Right ventricle myocardium superior (tissue), 1 donor: ENCODE results near the gene AKT3. TPM values are rescaled to one million over a fixed set of nuclear protein-coding genes. Genes with fewer than 3 reads are reported as not detected.

ENCODE experiments used
- ATAC-seq: fragments of 200-7000 bp; cut with Tn5 transposase; one replicate; pipeline ENCODE4 v1.9.1; 2020; ENCODE audit warnings: mild to moderate bottlenecking; ENCODE audit not compliant: poor library complexity
- DNase-seq: peaks from one replicate; pipeline ENCODE4 v3.0.0-alpha.2; 2020
- intact Hi-C: fragments of 100-400 bp; cut with DNase I; formaldehyde crosslinking; loops from one replicate; pipeline ENCODE4 v1.11.2; 2022
- total RNA-seq: library from RNA; stranded (reverse); fragmentation: NEBNext Ultra II Directional; extraction: Animal tissue kit (Norgen Biotek cat#: 25700); gene quantifications from one replicate; pipeline ENCODE4 v1.2.1, GENCODE V29; 2021
- donor health status: DM: no; HTN: yes; CAD: no; lungs with severe emphysema.

The AKT3 gene
- total RNA-seq, 1 donor from 2014 or later = 20.6 TPM

DNA sequence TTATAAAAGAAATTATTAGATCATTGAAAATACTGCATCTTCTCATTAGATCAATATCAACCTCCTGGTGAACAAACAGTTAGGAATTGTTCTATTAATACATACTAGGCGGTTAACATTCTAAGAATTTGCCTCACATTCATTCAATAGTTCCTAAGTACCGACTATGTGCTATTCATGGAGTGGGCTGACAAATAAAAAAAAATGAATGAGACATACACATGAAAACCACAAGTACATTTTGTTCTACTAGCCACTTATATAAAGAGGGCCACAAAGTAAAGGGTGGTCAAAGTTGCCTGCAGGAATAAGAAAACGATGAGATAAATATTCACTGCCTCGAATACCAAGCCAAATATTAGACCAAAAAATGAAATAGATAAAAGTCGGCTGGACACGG is 299.8 kb downstream of the AKT3 start:
- no peak for ATAC-seq
- DNase-seq = no peak
- intact Hi-C loops = no loop called here

DNA sequence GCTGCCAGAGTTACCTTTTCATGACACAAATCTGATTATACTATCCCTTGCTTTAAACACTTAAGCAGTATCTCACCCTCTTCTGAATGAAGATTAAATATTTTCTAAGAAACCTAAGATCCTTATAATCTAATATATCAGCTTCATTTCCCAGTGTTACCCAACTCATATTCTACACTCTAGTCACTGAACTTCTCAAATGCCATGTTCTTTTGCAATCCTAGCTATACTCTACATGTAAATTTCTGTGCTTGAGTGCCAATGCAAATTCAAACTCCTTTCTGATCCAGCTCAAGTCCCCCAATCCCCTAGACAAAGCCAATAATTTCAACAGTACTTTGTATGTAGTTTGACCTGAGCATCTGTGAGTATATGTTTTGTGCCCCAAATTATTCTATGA is 300.3 kb downstream of the AKT3 start:
- DNase-seq (no peak), ATAC-seq (no peak)
- intact Hi-C loops = no loop called here

DNA sequence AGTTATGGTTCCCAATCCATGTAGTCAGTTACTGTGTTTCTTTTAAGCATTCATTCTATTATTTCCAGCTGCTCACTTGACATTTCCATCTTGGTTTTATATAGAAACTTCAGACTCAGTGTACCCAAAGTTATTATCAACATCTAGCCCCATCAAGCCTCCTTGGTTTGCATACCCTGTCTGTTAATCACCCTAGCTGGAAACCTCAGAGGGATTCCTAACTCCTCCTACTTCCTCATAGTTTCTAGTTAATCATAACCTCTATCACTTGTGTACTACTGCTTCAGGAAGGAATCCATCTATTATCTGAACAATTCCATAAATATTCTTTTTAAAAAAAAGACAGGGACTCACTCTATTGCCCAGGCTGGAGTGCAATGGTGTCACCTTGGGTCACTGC is 300.9 kb downstream of the AKT3 start:
- ATAC-seq (no peak), DNase-seq (no peak)
- intact Hi-C loops = no loop called here

DNA sequence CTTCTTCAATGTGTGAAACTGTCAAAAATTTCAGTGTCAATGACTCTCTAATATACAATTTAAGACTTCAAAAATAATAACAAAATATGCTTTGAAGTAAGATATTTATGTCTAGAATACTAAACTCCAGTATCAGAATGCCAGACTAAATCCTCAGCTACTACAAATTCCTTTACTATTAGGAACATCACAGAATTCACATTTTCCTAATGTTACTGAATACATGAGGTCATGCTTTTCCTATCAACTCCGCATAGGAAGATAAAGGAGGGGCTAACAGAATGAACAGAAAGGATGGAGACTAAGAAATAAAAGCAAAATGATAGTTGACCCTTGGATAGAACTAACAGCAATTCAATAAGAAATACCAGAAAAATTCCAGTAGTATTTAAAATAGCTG is 301.5 kb downstream of the AKT3 start:
- intact Hi-C loops = no loop called here
- DNase-seq (no peak), ATAC-seq (no peak)

DNA sequence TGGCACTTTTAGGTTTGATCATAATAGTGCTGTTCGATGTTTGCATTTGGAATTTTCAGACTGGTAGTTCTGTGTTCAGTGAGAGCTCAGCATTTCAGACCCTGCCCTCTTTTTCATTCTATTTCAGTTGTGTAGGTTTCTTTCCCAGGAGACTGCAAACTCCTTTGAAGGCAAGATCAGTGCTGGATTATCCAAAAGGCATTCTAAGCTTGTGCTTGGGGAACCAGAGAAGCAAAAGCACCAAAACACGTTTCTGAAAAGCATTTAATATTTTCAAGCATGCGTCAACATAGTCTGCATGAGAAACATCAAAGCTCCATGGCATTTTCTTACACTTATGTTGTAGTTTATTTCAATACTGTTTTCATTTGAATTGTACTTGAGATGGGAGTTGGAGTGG is 302.2 kb downstream of the AKT3 start:
- ATAC-seq (no peak), DNase-seq (no peak)
- intact Hi-C loops = no loop called here

DNA sequence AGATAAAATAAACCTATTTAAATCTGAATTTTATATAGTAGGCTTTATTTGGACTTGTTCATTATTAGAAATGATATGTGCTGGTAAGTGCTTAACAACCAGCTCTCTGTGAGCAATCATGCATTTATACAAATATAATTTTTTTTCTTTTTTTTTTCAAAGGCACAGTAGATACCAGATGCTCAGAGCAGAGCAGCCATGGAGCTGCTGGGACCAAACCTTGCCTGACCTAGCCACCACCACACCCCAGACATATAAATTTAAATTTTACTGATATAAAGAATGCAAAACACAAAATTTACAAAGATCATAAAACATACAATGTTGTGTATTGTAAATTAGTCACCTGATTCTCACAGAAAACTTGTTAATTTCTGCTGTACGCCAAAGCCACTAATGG is 303.6 kb downstream of the AKT3 start:
- intact Hi-C loops = no loop called here
- DNase-seq (no peak), ATAC-seq (no peak)

DNA sequence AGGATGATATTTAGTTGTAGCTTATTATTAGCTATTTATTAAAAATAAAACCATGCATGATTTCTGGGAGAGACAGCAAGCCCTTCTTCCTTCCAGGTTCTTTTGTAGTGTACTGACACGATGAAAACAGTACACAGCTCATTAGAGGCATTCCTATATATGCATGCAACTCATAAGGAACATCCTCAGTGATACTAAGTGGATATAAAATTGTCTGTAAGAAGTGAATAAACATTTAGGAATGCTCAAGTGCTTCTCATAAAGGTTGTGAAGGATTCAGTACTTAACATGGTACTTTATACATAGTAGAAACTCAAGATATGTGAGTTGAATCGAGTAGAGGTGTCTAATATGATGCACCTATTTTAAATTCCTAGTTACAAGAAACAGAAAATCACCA is 306.5 kb downstream of the AKT3 start:
- ATAC-seq (no peak), DNase-seq (no peak)
- intact Hi-C loops = no loop called here

DNA sequence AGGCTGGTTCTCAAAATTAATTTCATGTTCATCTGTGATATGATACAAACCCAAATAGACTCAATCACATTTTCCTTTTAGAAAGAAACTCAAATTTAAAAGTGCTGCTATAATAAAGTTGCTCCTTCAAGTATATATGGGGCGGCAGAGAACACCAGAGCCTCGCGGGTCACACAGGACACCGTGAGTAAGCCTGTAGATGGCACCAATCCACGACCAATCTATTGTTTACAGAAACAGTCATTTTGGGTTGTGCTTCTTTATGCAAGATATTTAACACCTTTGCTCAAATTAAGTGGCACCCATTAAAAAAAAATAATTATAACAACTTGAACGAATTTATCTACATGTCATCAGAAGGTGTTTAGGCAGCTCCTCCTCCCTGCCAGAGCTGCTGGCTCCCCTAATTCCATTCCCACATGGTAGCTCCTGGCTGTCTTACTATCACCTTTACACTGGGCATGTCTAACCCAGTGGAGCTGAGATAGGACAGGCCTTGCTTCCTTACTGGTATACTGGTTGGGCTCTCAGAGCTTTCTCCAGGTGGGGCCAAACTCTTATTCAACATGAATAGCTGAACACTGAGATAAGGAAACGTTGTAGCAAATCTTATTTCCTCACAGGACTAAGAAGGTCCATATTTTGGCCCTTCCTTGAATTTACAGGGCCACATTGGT is 307.2 kb downstream of the AKT3 start:
- intact Hi-C loops = no loop called here
- ATAC-seq (no peak), DNase-seq (no peak)

DNA sequence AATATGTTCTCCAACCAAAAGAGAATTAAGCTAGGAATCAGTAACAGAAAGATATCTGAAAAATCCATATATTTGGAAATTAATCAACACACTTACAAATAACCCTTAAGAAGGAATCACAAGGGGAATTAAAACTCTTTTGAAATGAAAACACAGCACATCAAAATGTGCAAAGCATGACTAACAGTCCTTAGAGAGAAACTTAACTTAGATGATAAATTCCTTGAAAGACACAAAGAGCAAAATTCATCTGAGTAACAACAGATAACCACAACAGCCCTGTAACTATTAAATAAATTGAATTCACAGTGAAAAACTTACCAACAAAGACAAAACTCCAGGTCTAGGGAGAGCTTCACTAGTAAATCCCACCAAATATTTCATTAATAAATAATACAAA is 310.4 kb downstream of the AKT3 start:
- DNase-seq (no peak), ATAC-seq (no peak)
- intact Hi-C loops = no loop called here

DNA sequence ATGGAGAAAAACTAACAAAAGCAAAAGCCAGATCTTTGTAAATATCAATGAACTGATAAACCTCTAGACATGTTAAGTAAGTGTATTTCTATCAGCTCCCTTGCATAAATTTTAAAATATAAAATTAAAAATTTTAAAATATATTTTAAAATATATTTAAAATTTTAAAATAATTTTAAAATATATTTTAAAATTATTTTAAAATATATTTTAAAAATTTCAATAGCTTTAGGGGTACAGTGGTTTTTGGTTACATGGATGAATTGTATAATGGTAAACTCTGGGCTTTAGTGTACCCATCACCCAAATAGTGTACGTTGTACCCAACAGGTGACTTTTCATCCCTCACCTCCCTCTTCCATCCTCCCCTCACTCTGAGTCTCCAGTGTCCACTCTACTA is 315.0 kb downstream of the AKT3 start:
- DNase-seq (no peak), ATAC-seq (no peak)
- intact Hi-C loops = no loop called here

DNA sequence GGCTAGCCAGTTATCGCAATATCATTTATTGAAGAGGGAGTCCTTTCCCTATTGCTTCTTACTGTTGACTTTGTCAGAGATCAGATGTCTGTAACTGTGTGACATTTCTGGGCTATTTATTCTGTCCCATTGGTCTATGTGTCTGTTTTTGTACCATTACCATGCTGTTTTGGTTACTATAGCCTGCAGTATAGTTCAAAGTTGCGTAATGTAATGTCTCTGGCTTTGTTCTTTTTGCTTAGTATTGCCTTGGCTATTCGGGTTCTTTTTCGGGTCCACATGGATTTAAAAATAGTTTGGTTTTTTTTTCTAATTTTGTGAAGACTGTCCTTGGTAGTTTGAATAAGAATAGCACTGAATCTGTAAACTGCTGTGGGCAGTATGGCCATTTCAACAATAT is 320.5 kb downstream of the AKT3 start:
- no peak for ATAC-seq
- DNase-seq = no peak
- intact Hi-C loops = no loop called here

DNA sequence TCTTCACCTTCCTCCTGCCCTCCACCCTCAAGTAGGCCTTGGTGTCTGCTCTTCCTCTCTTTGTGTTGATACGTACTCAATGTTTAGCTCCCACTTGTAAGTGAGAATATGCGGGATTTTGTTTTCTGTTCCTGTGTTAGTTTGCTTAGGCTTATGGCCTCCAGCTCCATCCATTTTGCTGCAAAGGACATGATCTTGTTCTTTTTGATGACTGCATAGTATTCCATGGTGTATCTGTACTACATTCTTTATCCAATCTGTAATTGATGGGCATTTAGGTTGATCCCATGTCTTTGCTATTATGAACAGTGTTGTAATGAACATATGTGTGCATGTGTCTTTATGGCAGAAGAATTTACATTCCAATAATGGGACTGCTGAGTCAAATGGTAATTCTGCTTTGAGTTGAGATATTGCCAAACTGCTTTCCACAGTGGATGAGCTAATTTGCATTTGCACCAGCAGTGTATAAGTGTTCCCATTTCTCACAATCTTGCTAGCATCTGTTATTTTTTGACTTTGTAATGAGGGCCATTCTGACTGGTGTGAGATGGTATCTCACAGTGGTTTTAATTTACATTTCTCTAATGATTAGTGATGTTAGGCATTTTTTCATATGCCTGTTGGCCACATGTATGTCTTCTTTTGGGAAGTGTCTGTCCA is 321.5 kb downstream of the AKT3 start:
- intact Hi-C loops = no loop called here
- ATAC-seq (no peak), DNase-seq (no peak)

DNA sequence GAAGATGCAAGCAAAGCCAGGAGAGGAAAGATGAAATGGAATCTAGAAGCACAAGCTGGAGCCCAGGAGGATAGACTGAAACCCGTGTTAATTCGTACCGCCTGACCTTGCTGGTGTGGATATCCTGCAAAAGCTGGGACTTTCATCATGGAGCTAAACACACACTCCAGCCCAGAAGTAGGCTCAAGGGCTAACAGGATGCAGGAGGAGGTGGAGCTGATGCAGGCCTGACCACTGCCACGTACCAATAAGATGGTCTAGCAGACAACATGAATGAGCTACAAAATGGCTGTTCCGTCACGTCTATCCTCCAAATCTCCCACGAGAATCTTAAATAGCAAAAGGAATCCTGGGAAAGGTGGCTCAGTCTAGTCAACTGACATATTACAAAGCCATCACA is 323.9 kb downstream of the AKT3 start:
- DNase-seq = no peak
- ATAC-seq = no peak
- intact Hi-C loops = no loop called here

DNA sequence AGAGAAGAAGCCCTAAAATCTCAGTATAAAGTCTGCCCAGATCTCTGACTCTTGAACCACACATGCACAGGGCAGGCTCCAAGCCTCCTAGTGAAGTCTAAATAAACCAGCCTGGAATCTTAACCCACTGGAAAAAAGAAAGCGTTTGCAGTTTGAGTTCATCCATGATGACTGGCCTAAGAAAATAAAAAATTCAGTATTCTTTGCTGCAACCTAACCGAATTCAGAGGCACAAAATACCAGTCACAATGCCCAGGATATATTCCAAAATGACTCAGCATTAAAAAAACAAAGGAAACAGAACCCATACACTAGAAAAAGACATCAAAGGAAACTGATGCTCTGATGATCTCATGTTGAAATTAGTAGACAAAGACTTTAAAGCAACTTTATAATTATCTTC is 325.0 kb downstream of the AKT3 start:
- ATAC-seq = no peak
- DNase-seq = no peak
- intact Hi-C loops = no loop called here

DNA sequence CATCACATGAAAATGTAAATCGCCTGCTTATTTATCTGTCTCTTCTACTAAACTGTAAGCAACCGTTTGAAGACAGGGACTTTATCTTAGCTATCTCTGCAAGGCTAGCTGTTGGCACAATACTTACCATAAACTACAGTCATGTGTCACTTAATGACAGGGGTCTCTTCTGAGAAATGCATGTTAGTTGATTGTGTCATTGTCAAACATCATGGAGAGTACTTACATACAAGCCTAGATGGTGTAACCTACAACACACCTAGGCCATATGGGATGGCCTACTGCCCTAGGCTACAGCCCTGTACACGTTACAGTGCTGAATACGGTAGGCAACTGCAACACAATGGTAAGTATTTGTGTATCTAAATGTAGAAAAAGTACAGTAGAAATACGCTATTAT is 326.3 kb downstream of the AKT3 start:
- DNase-seq (no peak), ATAC-seq (no peak)
- intact Hi-C loops = no loop called here

DNA sequence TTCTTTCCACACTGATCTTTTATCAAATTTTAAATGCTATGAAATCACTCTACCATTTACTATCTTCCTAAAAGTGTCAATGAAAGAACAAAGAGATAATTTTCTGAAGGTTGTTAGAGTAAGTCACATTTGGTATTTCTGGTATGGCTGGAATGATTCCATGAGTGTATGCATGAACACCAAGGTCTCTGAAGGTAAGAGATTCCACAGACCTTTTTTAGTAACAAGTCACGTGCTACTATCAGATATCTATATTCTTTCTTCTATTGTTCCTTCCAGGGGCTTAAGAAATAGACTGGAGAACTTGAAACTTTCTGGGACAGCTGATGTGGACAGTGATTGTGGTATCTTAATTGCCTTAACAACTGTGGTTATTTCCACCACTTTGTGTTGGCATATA is 329.2 kb downstream of the AKT3 start:
- ATAC-seq (no peak), DNase-seq (no peak)
- intact Hi-C loops = no loop called here

DNA sequence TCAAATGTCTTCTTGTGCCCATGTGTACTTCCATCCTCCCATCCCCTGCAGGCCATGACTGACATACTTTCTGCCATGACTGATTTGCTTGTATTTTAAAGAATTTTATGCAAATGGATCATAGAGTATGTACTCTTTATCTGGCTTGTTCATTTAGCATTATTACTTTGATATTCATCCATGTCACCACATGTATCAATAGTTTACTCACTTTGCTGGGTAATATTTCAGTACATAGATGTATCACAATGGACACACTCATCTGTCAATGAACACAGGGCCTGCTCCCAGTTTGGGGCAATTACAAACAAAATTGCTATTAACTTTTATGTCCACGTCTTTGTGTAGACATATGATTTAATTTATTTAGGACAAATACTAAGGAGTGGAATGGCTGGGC is 335.1 kb downstream of the AKT3 start:
- ATAC-seq (no peak), DNase-seq (no peak)
- intact Hi-C loops = no loop called here

DNA sequence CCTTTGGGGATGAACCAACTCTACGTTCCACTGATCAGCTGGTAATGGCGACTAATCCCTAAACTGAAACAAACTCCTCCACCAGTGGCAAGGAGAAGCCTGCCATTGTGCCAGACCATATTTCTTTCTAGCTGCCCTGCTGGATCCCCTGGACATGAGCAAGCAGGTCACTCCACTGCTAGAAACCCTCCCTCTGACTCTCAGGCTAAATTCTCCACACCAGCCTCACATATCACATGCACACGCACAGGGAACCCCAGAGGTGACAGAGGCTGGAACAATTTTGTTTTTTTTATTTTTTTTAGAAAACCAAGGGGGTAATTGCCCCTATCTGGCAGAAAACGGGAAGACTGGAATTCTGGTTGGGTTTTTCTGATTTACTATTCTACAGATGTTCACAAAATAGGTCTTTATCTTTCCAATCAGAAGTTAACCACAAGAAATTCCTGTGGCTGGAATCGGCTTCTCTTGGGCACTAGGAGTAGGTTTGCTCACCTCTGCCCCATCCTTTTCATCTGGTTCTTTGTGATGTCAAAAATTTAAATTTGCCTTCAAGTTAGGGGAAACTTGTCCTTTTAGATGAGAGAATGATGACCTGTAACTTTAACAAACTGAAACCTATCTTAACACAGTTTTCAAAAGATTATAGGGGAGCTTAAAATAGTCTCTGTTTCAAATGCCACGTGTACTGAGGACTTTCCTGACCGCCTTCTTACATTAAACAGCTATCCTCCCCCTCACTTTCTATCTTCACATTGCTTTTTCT is 336.1 kb downstream of the AKT3 start:
- DNase-seq = no peak
- intact Hi-C loops = no loop called here
- no peak for ATAC-seq

DNA sequence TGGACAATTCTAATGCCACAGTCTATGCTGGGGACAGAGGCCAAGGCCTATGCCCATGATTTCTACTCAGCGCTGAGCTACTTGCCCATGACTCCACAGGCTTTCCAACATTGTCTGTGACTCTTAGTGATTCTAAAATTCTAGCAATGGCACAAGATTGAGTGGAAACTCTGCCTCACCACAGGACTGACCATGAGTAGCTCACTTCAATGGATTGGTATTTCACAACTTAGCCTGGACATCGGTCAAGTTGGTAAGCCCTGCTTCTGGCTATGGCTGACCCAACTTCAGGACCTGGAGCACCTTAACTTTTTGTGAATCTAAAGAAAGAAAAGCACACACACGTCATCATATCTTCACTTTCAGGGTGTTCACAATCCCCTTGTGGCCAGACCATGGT is 339.1 kb downstream of the AKT3 start:
- ATAC-seq = no peak

DNA sequence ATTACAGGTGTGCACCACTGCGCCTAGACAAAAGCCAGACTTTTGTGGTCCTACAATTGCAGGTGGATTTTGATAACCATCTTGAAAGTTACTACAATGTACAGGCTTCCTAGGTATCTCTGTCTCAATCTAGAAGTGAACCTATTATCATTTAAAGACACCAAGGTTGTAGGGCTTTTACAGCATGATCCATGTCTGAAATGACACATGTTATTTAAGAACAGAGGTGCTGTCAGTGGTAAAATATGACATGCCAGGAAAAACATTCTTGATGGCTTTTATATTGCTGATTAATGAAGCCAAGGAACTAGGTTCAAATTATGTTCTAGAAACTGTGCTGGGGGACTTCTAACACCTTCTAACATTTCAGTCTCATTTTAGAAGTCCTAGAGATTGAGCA is 341.1 kb downstream of the AKT3 start:
- ATAC-seq = no peak

More for the DNA sequence above, 339.1 kb downstream of the AKT3 start:
- intact Hi-C loops = no loop called here
- DNase-seq = no peak

More for the DNA sequence above, 341.1 kb downstream of the AKT3 start:
- intact Hi-C loops = no loop called here
- DNase-seq = no peak
